ENCODE results near the gene MRPS14.
A peak's percentile ranks its signal among the peaks of the same experiment; 100 is the strongest.
"Not testable (repeated sequence)": the region's sequence is repeated elsewhere in the genome, so short reads cannot be mapped to it uniquely, and the experiment has no call there.

Gene MRPS14

GRCh38 chr1:175023043-175023921 lies at the start of gene MRPS14:
Gene MRPS14, minus strand, starts transcription at chr1:175023425. Its CDS starts 17 bp downstream, at chr1:175023408.
- peak; percentile 93 for DNase-seq (ENCODE audit: low read depth, low spot score)

DNA sequence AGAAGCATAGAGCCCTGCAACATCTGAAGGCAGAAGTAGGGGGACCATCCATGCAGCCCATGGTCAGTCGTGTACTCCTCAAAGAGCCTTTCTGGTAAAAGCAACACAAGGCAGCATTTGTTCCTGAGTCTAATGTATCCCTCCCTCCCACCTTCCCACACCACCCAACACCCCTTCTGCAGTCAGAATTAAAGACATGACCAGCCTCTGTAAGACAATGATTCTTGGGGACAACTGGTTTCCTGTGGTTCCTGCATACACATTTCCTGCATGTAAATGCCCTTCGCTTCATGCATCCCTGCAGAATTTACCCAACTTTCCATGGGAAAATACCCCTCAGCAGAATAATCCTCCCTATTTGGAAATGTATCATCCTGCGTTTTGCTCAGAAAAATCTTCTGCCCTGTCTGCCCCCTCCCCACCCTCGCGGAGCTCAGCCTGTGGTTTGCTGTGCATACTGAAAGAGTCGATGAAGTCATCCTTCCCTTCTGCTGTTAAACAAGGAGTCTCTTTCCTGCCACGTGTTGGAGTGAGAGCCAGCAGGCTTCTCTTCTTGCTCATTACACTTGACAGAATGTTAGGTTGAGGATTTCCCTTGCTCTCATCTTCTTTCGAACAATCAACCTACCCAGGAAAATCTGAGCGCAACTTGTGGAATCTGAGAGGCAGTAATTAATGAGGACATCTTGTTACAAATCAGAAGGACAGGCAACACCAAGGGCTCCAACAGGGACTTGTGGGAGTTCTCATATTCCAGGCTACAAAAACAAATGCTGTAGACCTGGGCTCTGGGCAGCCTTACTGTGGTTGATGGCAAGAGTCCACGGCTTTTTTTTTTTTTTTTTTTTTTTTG lies 49.1 kb upstream of the MRPS14 start:
- no peak for DNase-seq (ENCODE audit: low read depth, low spot score)

DNA sequence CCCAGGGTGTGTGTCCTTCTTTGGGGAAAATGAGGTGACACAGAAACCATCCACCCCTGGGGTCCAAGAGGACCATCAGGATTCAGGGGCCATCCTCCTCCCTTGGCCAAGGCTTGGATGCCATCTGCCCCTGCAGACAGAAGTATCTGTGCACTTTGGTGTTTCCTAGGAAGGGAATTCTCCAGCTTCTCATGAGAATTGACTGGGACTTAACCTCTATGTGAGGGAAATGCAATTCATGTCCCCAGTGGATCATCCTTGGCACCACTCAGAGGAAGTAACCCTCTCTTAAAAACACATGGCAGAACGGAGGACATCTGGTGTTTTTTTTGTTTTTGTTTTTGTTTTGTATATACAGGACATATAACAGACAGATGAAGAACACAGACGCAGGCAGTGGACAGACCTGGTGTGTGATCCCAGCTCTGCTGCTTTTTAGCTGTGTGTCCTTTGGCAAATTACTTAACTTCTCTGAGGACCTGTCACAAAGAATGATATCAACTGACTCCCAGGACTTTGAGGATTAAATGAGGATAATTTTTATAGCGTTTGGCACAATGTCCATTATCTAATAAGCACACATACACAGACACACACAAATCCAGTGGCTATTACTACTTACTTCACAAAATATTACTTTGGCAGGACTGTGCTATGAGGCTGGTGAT lies 48.2 kb upstream of the MRPS14 start:
- no peak for DNase-seq (ENCODE audit: low read depth, low spot score)

- DNase-seq (ENCODE audit: low read depth, low spot score) = no peak
Observed at GRCh38 chr1:175070818-175071217, 47.6 kb upstream of the MRPS14 start.

- no peak for DNase-seq (ENCODE audit: low read depth, low spot score)
Observed at GRCh38 chr1:175067362-175068106, 44.3 kb upstream of the MRPS14 start, which contains the start of gene TNN. Gene TNN, plus strand, starts transcription at chr1:175067833. Its CDS starts 9,586 bp downstream, at chr1:175077419.

GRCh38 chr1:175062858-175063257 lies 39.6 kb upstream of the MRPS14 start:
- no peak for DNase-seq (ENCODE audit: low read depth, low spot score)

GRCh38 chr1:175062339-175062738 lies 39.1 kb upstream of the MRPS14 start:
- DNase-seq (ENCODE audit: low read depth, low spot score) = no peak

DNA sequence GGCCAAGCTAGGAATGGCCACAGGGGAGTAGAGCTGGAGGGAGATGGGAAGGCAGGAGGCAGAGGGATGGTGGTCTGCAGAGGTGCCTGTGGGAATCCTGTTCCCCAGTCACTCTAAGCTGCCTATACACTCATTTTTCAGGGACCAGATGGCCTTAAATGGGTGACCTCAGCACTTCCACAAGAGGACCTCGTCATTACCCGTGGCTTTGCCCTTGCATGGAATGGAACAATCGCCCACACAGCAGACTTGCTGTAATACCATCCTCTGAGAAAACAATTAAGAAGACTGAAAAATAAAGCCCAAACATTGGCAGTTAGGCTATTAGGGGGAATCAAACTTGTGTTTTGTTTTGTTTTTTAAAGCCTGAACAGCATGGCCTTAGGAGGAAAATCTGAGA lies 31.5 kb upstream of the MRPS14 start:
- no peak for DNase-seq (ENCODE audit: low read depth, low spot score)

- no peak for DNase-seq (ENCODE audit: low read depth, low spot score)
Observed at GRCh38 chr1:175050992-175051391, 27.8 kb upstream of the MRPS14 start.

DNA sequence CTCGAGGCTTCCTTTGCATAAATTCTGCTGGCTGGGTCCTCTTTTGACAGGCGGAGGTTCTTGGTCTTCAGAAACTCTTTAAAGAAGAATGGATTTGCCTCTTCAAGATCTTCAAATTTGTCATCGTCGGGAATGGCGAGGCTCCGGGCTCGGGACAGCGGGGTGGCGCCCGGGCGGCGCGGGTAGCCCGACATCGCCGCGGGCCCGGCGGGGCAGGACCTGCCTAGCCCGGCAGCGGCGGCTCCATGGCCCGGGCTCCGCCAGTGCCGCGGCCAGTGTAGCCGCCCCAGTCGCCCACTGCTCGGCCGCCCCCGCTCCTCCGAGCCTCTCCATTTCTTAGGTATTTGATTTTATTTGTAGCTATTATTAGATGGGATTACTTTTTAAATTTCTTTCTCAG lies 22.3 kb upstream of the MRPS14 start:
- no peak for DNase-seq (ENCODE audit: low read depth, low spot score)

- no peak for DNase-seq (ENCODE audit: low read depth, low spot score)
Observed at GRCh38 chr1:175045097-175045496, 21.9 kb upstream of the MRPS14 start.

GRCh38 chr1:175044591-175044990 lies 21.4 kb upstream of the MRPS14 start:
- DNase-seq (ENCODE audit: low read depth, low spot score) = not testable (repeated sequence)

GRCh38 chr1:175043824-175044223 lies 20.6 kb upstream of the MRPS14 start:
- no peak for DNase-seq (ENCODE audit: low read depth, low spot score)

GRCh38 chr1:175042650-175043049 lies 19.4 kb upstream of the MRPS14 start:
- no peak for DNase-seq (ENCODE audit: low read depth, low spot score)

- no peak for DNase-seq (ENCODE audit: low read depth, low spot score)
Observed at GRCh38 chr1:175040324-175040879, 17.2 kb upstream of the MRPS14 start.

DNA sequence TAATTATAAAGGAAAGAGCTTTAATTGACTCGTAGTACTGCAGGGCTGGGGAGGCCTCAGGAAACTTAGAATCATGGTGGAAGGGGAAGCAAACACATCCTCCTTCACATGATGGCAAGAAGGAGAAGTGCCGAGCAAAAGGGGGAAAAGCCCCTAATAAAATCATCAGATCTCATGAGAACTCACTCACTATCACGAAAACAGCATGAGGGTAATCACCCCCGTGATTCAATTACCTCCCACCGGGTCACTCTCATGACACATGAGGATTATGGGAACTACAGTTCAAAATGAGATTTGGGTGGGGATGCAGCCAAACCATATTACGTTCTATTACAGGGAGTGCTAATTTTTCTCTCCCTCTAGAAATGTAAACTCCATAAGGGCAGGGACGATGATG lies 14.2 kb upstream of the MRPS14 start:
- DNase-seq (ENCODE audit: low read depth, low spot score) = no peak

- no peak for DNase-seq (ENCODE audit: low read depth, low spot score)
Observed at GRCh38 chr1:175036476-175036875, 13.3 kb upstream of the MRPS14 start.

DNA sequence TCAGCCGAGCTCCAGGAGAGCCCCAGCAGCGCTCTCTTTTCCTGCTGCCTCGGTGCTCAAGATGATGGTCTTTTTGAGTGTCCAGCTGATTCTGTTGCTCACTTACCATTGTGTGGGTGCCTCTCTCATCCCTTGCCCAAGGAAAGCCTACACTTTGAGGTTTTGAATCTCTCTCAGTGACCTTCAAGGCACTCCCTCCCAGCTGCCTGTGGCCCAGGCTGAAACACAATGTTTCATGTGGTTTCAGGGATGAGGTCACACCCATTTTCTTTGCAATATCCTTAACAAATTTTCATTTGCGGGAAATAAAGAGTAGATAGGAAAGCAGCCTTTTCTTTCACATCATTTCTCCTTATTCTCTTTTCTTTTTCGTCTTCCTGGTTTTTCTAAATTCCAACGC lies 12.6 kb upstream of the MRPS14 start:
- DNase-seq (ENCODE audit: low read depth, low spot score) = no peak

GRCh38 chr1:175034775-175035174 lies 11.6 kb upstream of the MRPS14 start:
- DNase-seq (ENCODE audit: low read depth, low spot score) = no peak

GRCh38 chr1:175033953-175034352 lies 10.7 kb upstream of the MRPS14 start:
- DNase-seq (ENCODE audit: low read depth, low spot score) = no peak

GRCh38 chr1:175024773-175025172 lies 1.5 kb upstream of the MRPS14 start:
- no peak for DNase-seq (ENCODE audit: low read depth, low spot score)

Measured in activated CD4-positive, CD25-positive, alpha-beta regulatory T cell treated with anti-CD3 and anti-CD28 coated beads, Interleukin-2, amount 50 U/mL, for 16 hours (primary cell).